Fibroblast of lung (primary cell): ENCODE measurements around the gene CPE. TPM values are rescaled to one million over a fixed set of nuclear protein-coding genes. Genes with fewer than 3 reads are reported as not detected.

Experiments
- DNase-seq, 2 donors: peaks; one replicate each; pipeline versions ENCODE4 v3.0.0 to v3.0.0-alpha.2; 2010; ENCODE audit warnings: low read depth in 2 of 2
- H2AFZ ChIP-seq: 2 replicates; pipeline ENCODE4 v1.5.1; 2012; ENCODE audit warnings: low read length, control low read depth, inconsistent platforms
- H3K27ac ChIP-seq: 2 replicates; pipeline ENCODE4 v1.5.1; 2011; ENCODE audit warnings: low read length, control low read depth; ENCODE audit not compliant: insufficient read depth
- H3K27me3 ChIP-seq: 2 replicates; pipeline ENCODE4 v1.5.1; 2011; ENCODE audit warnings: mild to moderate bottlenecking, low read length; ENCODE audit not compliant: control insufficient read depth, insufficient read depth
- H3K36me3 ChIP-seq: 2 replicates; pipeline ENCODE4 v1.5.1; 2011; ENCODE audit warnings: low read length; ENCODE audit not compliant: control insufficient read depth, insufficient read depth
- H3K4me1 ChIP-seq: 2 replicates; pipeline ENCODE4 v1.5.1; 2011; ENCODE audit warnings: low read length; ENCODE audit not compliant: control insufficient read depth, insufficient read depth; ENCODE audit errors: extremely low read depth
- H3K4me2 ChIP-seq: 2 replicates; pipeline ENCODE4 v1.5.1; 2011; ENCODE audit warnings: low read length, control low read depth; ENCODE audit not compliant: insufficient read depth; ENCODE audit errors: extremely low read depth
- H3K4me3 ChIP-seq, 4 experiments: fragments of 200-600 bp in 1 of 4; sonication (generic) in 1 of 4; replicated peaks in 1 of 4; 2 replicates each; pipeline ENCODE4 v1.5.1; 2011 to 2016; ENCODE audit warnings: low read length in 4 of 4, low read depth in 3 of 4, mild to moderate bottlenecking in 3 of 4, control low read depth in 2 of 4, inconsistent platforms in 1 of 4, mixed read lengths in 1 of 4; ENCODE audit not compliant: insufficient read depth in 1 of 4; ENCODE audit errors: control extremely low read depth in 1 of 4
- H3K79me2 ChIP-seq: 2 replicates; pipeline ENCODE4 v1.5.1; 2012; ENCODE audit warnings: mild to moderate bottlenecking, low read length, inconsistent platforms; ENCODE audit not compliant: control insufficient read depth, insufficient read depth
- H3K9ac ChIP-seq: 2 replicates; pipeline ENCODE4 v1.5.1; 2011; ENCODE audit warnings: mild to moderate bottlenecking, low read length, control low read depth; ENCODE audit not compliant: insufficient read depth
- H3K9me3 ChIP-seq: 2 replicates; pipeline ENCODE4 v1.5.1; 2012; ENCODE audit warnings: low read depth, low read length; ENCODE audit not compliant: control insufficient read depth, insufficient read depth
- H4K20me1 ChIP-seq: 2 replicates; pipeline ENCODE4 v1.5.1; 2011; ENCODE audit warnings: low read length; ENCODE audit not compliant: control insufficient read depth, insufficient read depth; ENCODE audit errors: extremely low read depth
- EZH2 ChIP-seq: IDR thresholded peaks from 2 replicates; pipeline ENCODE4 v1.5.1; 2012; ENCODE audit warnings: low read length, control low read depth, mild to moderate bottlenecking; ENCODE audit errors: missing control alignments
- polyA plus RNA-seq, 2 donors: library from polyadenylated mRNA; depleted of rRNA in 1 of 2; stranded (reverse) in 1 of 2; unstranded in 1 of 2; fragments of >200 nt; gene quantifications; 2 replicates each; pipeline ENCODE4 v1.2.1, GENCODE V29; 2011 to 2012; ENCODE audit warnings: missing spikeins in 1 of 2
- total RNA-seq: library from RNA; depleted of rRNA; stranded (reverse); fragments of >200 nt; gene quantifications from 2 replicates; pipeline ENCODE4 v1.2.1, GENCODE V29; 2014
- TF ChIP-seq, protein P1 (sequence below), 2 donors: IDR thresholded peaks in 1 of 2; conservative IDR thresholded peaks in 1 of 2; 1 replicate in 1 of 2; 2 replicates in 1 of 2; pipeline ENCODE4 v1.5.1; 2011 to 2012; ENCODE audit warnings: low read length in 2 of 2, control low read depth in 1 of 2, inconsistent platforms in 1 of 2, low read depth in 1 of 2, mild to moderate bottlenecking in 1 of 2

CPE gene
- total and polyA plus RNA-seq, 2 donors (not counting 1 experiment from before 2014, with no cell fraction given): 20.2 to 51.7 TPM

DNA sequence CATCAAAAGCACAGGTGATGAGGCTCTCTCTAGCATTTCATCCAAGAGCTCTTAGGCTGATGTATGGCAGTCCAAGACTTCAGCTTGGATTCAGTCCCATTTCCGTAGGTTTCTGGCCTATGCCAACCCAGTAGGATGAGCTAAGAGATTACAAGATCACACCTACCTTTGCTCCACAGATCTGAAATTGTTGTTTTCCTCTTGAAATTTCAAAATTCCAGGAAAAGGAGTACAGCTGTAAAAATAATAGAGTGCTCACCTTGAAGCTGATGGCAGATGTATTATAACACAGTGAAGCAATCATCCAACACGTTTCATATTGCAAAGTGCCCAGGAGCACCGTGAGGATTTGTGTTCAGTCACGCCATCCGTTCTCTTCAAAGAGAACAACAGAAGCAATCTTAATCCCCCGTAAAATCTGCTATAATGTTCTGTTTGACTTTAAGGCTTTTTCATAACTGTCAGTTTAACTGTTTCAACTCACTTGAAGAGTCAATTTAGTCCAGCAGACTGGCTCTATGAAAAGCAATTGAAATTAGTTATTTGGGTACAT is 137.5 kb downstream of the CPE start:
- TF ChIP-seq, protein P1, sequence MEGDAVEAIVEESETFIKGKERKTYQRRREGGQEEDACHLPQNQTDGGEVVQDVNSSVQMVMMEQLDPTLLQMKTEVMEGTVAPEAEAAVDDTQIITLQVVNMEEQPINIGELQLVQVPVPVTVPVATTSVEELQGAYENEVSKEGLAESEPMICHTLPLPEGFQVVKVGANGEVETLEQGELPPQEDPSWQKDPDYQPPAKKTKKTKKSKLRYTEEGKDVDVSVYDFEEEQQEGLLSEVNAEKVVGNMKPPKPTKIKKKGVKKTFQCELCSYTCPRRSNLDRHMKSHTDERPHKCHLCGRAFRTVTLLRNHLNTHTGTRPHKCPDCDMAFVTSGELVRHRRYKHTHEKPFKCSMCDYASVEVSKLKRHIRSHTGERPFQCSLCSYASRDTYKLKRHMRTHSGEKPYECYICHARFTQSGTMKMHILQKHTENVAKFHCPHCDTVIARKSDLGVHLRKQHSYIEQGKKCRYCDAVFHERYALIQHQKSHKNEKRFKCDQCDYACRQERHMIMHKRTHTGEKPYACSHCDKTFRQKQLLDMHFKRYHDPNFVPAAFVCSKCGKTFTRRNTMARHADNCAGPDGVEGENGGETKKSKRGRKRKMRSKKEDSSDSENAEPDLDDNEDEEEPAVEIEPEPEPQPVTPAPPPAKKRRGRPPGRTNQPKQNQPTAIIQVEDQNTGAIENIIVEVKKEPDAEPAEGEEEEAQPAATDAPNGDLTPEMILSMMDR (conservative IDR thresholded peaks at IDR 0.05 in 1 of 2, IDR thresholded peaks at IDR 0.05 in 1 of 2; ENCODE audit: low read depth in 1 of 2, low read length in 2 of 2): no peak
- no peak for TF ChIP-seq EZH2
- no peak overlapping the region for H2AFZ ChIP-seq
- H3K79me2 ChIP-seq: no peaks in the 10 kb centered on the region
- H3K4me1 ChIP-seq: no peaks in the 10 kb centered on the region
- no peak overlapping the region for H3K9ac ChIP-seq
- no peak overlapping the region for H3K27ac ChIP-seq
- DNase-seq: no peak
- H3K36me3 ChIP-seq: no peaks in the 10 kb centered on the region
- H3K9me3 ChIP-seq: no peaks in the 10 kb centered on the region
- no peaks in the 10 kb centered on the region for H3K27me3 ChIP-seq
- no peak overlapping the region for H3K4me3 ChIP-seq
- no peak overlapping the region for H3K4me2 ChIP-seq
- H4K20me1 ChIP-seq: no peaks in the 10 kb centered on the region

DNA sequence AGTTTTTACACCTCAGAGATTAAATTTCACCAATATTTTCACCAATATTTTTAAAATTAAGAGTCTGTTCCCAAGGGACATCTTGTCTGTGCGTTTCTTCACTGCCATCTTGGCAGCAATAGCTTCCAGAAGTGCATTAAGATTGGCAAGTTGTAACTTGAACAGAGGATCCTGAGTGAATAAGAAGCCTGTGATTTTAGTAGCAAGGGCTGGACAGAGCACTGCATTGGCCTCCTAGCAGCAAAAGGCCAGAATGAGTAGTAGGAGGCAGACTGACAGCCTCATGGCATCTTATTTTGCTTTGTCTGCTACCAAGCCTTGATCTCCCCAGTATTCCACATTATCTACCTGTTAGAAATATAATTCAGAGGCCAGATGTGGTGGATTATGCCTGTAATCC is 138.4 kb downstream of the CPE start:
- no peaks in the 10 kb centered on the region for H3K79me2 ChIP-seq
- H3K4me2 ChIP-seq: no peak overlapping the region
- no peak for DNase-seq
- TF ChIP-seq EZH2: no peak
- TF ChIP-seq, protein P1 (conservative IDR thresholded peaks at IDR 0.05 in 1 of 2, IDR thresholded peaks at IDR 0.05 in 1 of 2; ENCODE audit: low read depth in 1 of 2, low read length in 2 of 2): no peak
- H3K4me3 ChIP-seq: no peak overlapping the region
- H3K4me1 ChIP-seq: no peaks in the 10 kb centered on the region
- no peak overlapping the region for H3K9ac ChIP-seq
- H4K20me1 ChIP-seq: no peaks in the 10 kb centered on the region
- no peak overlapping the region for H2AFZ ChIP-seq
- H3K9me3 ChIP-seq: no peaks in the 10 kb centered on the region
- H3K27me3 ChIP-seq: no peaks in the 10 kb centered on the region
- no peaks in the 10 kb centered on the region for H3K36me3 ChIP-seq
- H3K27ac ChIP-seq: no peak overlapping the region

DNA sequence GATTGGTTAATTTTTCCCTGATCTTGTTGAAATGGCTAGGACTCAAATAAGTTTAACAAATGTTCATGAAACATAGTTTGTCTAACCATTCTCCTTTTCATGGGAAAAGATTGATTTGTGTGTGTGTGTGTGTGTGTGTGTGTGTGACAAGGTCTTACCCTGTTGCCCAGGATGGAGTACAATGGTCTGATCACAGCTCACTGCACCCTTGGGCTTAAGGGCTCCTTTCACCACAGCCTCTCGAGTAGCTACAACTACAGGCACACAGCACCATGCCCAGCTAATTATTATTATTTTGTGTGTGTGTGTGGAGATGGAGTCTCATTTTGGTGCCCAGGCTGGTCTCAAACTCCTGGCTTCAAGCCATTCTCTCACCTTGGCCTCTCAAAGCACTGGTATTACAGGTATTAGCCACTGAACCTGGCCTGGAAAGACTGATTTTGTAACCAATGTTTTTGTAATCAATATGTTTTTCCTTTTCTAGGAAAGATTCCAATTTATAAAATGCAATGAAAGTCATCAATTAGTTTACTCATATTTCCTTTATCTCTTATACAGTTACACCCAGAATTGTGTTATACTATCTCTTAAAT is 139.3 kb downstream of the CPE start:
- no peaks in the 10 kb centered on the region for H3K36me3 ChIP-seq
- no peaks in the 10 kb centered on the region for H3K79me2 ChIP-seq
- H3K27ac ChIP-seq: no peak overlapping the region
- no peaks in the 10 kb centered on the region for H4K20me1 ChIP-seq
- no peak overlapping the region for H2AFZ ChIP-seq
- no peaks in the 10 kb centered on the region for H3K4me1 ChIP-seq
- H3K4me2 ChIP-seq: no peak overlapping the region
- TF ChIP-seq EZH2: no peak
- H3K27me3 ChIP-seq: no peaks in the 10 kb centered on the region
- no peaks in the 10 kb centered on the region for H3K9me3 ChIP-seq
- no peak overlapping the region for H3K9ac ChIP-seq
- H3K4me3 ChIP-seq: no peak overlapping the region
- DNase-seq: no peak
